Gastroesophageal sphincter (tissue), 3 donors: Measurements from ENCODE around the gene GDF2.

Source experiments
- EP300 ChIP-seq: sonication (generic); formaldehyde crosslinking; IDR thresholded peaks from one replicate; pipeline ENCODE4 v1.6.1; 2017; ENCODE audit warnings: antibody characterized with exemption, mild to moderate bottlenecking
- POLR2A ChIP-seq, 2 donors: fragments of 450-650 bp; IDR thresholded peaks; one replicate each; pipeline ENCODE4 v1.6.1; 2017; ENCODE audit warnings: antibody characterized with exemption in 2 of 2, mild to moderate bottlenecking in 2 of 2, moderate library complexity in 1 of 2
- POLR2AphosphoS5 ChIP-seq: sonication (generic); formaldehyde crosslinking; IDR thresholded peaks from one replicate; pipeline ENCODE4 v1.6.1; 2017; ENCODE audit warnings: antibody characterized with exemption
- TF ChIP-seq, protein P1 (sequence below), 4 experiments: fragments of 200-600 bp in 2 of 4; fragments of 450-650 bp in 2 of 4; sonication (generic) in 1 of 4; IDR thresholded peaks; one replicate each; pipeline ENCODE4 v1.5.1; 2017 to 2019; ENCODE audit warnings: antibody characterized with exemption in 4 of 4, mild to moderate bottlenecking in 2 of 4, moderate library complexity in 2 of 4

- TF ChIP-seq, protein P1, sequence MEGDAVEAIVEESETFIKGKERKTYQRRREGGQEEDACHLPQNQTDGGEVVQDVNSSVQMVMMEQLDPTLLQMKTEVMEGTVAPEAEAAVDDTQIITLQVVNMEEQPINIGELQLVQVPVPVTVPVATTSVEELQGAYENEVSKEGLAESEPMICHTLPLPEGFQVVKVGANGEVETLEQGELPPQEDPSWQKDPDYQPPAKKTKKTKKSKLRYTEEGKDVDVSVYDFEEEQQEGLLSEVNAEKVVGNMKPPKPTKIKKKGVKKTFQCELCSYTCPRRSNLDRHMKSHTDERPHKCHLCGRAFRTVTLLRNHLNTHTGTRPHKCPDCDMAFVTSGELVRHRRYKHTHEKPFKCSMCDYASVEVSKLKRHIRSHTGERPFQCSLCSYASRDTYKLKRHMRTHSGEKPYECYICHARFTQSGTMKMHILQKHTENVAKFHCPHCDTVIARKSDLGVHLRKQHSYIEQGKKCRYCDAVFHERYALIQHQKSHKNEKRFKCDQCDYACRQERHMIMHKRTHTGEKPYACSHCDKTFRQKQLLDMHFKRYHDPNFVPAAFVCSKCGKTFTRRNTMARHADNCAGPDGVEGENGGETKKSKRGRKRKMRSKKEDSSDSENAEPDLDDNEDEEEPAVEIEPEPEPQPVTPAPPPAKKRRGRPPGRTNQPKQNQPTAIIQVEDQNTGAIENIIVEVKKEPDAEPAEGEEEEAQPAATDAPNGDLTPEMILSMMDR (IDR thresholded peaks at IDR 0.05): no peak
- TF ChIP-seq POLR2A (IDR thresholded peaks at IDR 0.05) (no peak), POLR2AphosphoS5 (no peak), EP300 (no peak)
Observed at GRCh38 chr10:47308775-47309174, 13.5 kb upstream of the GDF2 start.
